Measurements from ENCODE around the gene ARHGAP6. TPM values are rescaled to one million over a fixed set of nuclear protein-coding genes. Genes with fewer than 3 reads are reported as not detected.

The ARHGAP6 gene, protein sequence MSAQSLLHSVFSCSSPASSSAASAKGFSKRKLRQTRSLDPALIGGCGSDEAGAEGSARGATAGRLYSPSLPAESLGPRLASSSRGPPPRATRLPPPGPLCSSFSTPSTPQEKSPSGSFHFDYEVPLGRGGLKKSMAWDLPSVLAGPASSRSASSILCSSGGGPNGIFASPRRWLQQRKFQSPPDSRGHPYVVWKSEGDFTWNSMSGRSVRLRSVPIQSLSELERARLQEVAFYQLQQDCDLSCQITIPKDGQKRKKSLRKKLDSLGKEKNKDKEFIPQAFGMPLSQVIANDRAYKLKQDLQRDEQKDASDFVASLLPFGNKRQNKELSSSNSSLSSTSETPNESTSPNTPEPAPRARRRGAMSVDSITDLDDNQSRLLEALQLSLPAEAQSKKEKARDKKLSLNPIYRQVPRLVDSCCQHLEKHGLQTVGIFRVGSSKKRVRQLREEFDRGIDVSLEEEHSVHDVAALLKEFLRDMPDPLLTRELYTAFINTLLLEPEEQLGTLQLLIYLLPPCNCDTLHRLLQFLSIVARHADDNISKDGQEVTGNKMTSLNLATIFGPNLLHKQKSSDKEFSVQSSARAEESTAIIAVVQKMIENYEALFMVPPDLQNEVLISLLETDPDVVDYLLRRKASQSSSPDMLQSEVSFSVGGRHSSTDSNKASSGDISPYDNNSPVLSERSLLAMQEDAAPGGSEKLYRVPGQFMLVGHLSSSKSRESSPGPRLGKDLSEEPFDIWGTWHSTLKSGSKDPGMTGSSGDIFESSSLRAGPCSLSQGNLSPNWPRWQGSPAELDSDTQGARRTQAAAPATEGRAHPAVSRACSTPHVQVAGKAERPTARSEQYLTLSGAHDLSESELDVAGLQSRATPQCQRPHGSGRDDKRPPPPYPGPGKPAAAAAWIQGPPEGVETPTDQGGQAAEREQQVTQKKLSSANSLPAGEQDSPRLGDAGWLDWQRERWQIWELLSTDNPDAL (N-terminal part only)
- polyA plus RNA-seq = 1 to 10 TPM in 3 of 4 donors, not detected in 1; 1.1 to 3.5 (median 3.3) TPM
- long read RNA-seq, donor 1 = 0 reads
- long read RNA-seq, donor 2 = 0 reads
- long read RNA-seq, donor 3 = 0 reads
- long read RNA-seq, donor 4 = 0 reads
- long read RNA-seq, donor 5 = 0 reads
- long read RNA-seq, donor 6, partial matches to known transcripts = 0 of 1 reads
- long read RNA-seq, donor 6, other reads (novel, unspliced or antisense) = 0 of 1 reads
- long read RNA-seq, donor 7 = 0 reads
- long read RNA-seq, donor 8 = 0 reads
- long read RNA-seq, donor 9 = 0 reads
- long read RNA-seq, donor 10 = 0 reads

DNA sequence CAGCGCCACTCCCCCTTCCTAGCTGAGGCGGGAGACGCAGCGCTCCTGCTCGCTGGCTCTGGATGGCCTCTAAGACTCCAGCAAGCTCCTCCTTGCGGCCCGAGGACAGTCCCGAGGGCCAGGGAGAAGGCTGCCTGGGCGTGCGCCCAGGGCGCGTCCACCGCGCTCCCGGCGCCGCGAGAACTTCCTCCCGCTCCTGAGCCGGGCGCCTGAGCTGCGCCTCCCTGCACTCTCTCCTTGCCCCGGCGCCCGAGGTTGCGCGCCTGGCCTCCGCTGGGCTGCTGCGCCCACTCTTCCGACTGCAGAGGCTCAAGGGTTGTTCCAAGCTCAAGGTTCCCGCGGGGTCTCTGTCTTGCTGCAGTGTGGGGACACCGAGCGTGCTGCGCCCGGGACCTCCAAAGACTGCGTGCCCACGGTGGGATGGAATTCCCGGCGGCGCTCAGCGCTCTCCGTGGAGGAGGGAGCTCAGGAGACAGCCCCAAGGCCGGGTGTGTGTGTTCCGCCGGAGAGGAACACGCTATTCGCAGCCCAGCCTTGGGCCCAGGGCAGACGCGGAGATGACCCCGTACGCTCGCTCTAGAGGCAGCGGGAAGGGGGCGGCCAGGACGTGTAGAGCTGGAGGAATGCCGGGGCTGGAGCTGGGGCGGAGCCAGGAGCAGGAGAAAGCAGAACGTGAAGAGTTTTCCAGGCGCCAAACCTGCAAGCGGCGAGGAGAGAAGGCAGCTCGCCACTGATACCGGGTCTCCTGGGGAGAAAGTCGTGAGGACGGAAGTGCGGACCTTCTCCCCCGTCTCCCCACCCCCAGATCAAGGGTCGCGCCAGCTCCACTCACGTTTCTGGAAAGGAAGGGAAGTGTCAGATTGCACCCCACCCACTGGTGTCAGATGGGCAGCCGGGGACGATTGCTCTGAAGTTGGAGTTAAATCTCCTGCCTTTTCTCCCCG lies at the start of gene ARHGAP6:
Gene ARHGAP6 (minus strand): TSS at position 753 of the 944 bp plus-strand sequence. CDS start 1,092 bp downstream, outside the sequence.
- WGBS, 3 donors = 2 to 31% (median 5%) methylated on average over 47 to 73 of the region's 74 CpGs
- FAIRE-seq = no peak

DNA sequence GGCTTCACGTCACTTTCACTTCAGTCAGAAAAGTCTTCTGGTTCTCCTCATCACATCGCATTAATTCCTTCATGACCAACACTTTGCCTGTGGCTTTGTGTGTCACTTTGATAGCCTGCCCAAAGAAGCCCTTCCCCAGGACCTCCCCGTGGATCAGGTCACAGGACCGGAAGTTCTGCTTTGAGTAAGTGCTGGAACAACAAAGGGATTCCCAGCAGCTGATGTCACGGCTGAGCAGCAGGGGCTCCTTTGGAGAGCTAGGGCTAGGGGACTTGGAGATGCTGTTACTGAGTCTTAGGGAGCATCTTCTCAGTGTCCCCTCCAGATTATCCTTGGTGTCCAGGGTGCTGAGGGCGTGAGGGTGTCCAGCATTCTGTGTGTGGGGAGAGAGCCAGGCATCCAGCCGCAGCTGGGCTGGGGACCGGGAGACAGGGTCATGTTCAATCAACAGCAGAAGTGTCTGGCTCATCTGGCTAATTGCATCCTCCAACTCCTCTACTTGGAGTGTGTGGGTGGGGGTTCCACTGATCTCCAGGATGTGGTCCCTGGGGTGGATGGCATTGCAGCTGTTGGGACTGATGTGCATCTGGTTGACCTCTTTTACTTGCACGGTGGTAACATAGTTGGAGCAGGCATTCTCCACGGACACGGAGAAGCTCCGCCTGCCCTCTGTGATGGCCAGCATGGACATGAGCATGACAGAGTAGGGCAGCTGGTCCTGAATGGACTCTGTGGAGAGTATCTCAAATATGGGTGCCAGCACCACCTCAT lies 39.2 kb upstream of the ARHGAP6 start:
- FAIRE-seq (no peak), DNase-seq (no peak)
- 70 to 78% (median 76%) methylated on average over 12 of the region's 12 CpGs for WGBS, 3 donors
- Histone ChIP-seq H3K4me1 (ENCODE audit: control insufficient read depth in 3 of 3, insufficient read depth in 2 of 3, low read depth in 1 of 3, low read length in 2 of 3) (no peaks in the 10 kb centered on the region), H3K4me3 (ENCODE audit: low read depth in 1 of 3, low read length in 3 of 3) (no peak overlapping the region), H3K27me3 (ENCODE audit: control insufficient read depth in 3 of 3, insufficient read depth in 3 of 3, low read length in 3 of 3) (peaks cover 0 to 2% (median 0%) of the 10 kb centered on the region in 3 donors), H3K27ac (ENCODE audit: low read depth in 1 of 3, low read length in 2 of 3) (no peak overlapping the region), H3K36me3 (ENCODE audit: control insufficient read depth in 3 of 3, insufficient read depth in 2 of 3, low read depth in 1 of 3, low read length in 3 of 3) (no peaks in the 10 kb centered on the region), H3K9me3 (ENCODE audit: control insufficient read depth in 2 of 2, insufficient read depth in 1 of 2, low read depth in 1 of 2, low read length in 1 of 2) (no peaks in the 10 kb centered on the region)

More for the DNA sequence above, at the start of gene ARHGAP6:
- H3K4me1 ChIP-seq (ENCODE audit: control insufficient read depth in 3 of 3, insufficient read depth in 2 of 3, low read depth in 1 of 3, low read length in 2 of 3) = no peaks in the 10 kb centered on the region
- H3K36me3 ChIP-seq (ENCODE audit: control insufficient read depth in 3 of 3, insufficient read depth in 2 of 3, low read depth in 1 of 3, low read length in 3 of 3) = no peaks in the 10 kb centered on the region
- peak within 1 kb of the TSS in 1 of 3 donors; percentile 44 for H3K4me3 ChIP-seq (ENCODE audit: low read depth in 1 of 3, low read length in 3 of 3)
- H3K9me3 ChIP-seq (ENCODE audit: control insufficient read depth in 2 of 2, insufficient read depth in 1 of 2, low read depth in 1 of 2, low read length in 1 of 2) = no peaks in the 10 kb centered on the region
- H3K27me3 ChIP-seq (ENCODE audit: control insufficient read depth in 3 of 3, insufficient read depth in 3 of 3, low read length in 3 of 3) = peaks cover 0 to 9% (median 3%) of the 10 kb centered on the region in 3 donors
- H3K27ac ChIP-seq (ENCODE audit: low read depth in 1 of 3, low read length in 2 of 3) = peak within 1 kb of the TSS in 2 of 3 donors; percentile 48 to 49
- DNase-seq = peak in 1 of 2 donors; percentile 50

DNA sequence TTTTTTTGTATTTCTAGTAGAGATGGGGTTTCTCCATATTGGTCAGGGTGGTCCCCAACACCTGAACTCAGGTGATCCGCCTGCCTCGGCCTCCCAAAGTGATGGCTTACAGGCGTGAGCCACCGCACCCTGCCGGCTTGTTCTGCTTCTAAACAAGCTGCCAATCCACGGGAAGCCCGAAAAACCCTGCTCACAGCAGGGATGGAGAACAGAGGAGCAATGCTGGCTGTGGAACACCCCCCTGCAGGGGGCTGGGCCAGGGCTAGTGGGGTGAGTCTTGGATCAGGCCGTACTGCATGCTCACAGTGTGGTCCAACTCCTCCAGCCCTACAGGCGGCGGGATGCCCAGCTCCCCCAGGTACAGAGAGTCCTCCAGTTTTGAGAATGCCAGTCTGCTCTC lies 38.1 kb upstream of the ARHGAP6 start:
- no peaks in the 10 kb centered on the region for H3K36me3 ChIP-seq (ENCODE audit: control insufficient read depth in 3 of 3, insufficient read depth in 2 of 3, low read depth in 1 of 3, low read length in 3 of 3)
- no peak overlapping the region for H3K4me3 ChIP-seq (ENCODE audit: low read depth in 1 of 3, low read length in 3 of 3)
- no peaks in the 10 kb centered on the region for H3K9me3 ChIP-seq (ENCODE audit: control insufficient read depth in 2 of 2, insufficient read depth in 1 of 2, low read depth in 1 of 2, low read length in 1 of 2)
- no peak overlapping the region for H3K27ac ChIP-seq (ENCODE audit: low read depth in 1 of 3, low read length in 2 of 3)
- no peak for DNase-seq
- WGBS, 3 donors = 83 to 91% (median 88%) methylated on average over 10 of the region's 10 CpGs
- H3K27me3 ChIP-seq (ENCODE audit: control insufficient read depth in 3 of 3, insufficient read depth in 3 of 3, low read length in 3 of 3) = peaks cover 0 to 2% (median 0%) of the 10 kb centered on the region in 3 donors
- no peaks in the 10 kb centered on the region for H3K4me1 ChIP-seq (ENCODE audit: control insufficient read depth in 3 of 3, insufficient read depth in 2 of 3, low read depth in 1 of 3, low read length in 2 of 3)
- FAIRE-seq = no peak

DNA sequence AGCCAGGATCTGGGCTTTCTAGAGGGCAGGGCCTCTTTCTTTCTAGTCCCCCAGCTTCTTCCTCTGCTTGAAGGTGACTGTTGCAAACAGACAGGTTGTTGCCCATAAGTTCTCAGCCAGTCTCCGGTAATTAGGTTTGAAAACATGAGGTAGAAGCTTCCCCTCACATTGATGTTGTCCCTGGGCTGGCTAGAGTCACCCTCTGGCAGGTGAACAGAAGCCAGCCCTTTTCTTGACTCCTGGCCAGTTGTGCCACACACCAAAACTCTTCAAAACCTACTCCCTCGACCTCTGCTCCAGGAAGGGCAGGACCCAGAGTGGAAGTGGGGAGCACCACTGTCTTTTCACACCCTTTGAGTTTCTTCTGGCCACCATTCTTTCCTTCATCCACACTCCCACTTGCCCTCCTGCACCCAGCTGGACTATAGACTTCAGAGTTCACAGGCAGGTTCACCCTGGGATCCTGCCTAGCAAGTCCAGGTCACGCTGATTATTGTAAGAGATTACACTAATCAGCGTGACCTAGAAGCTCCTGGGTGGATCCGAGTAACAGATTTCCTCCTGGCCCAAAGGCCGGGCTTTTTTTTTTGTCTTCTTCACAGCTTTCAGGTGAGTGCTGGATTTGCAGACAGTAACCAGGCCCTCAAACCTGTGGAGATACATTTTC lies 37.4 kb upstream of the ARHGAP6 start:
- Histone ChIP-seq H3K36me3 (ENCODE audit: control insufficient read depth in 3 of 3, insufficient read depth in 2 of 3, low read depth in 1 of 3, low read length in 3 of 3) (no peaks in the 10 kb centered on the region), H3K4me1 (ENCODE audit: control insufficient read depth in 3 of 3, insufficient read depth in 2 of 3, low read depth in 1 of 3, low read length in 2 of 3) (no peaks in the 10 kb centered on the region), H3K27ac (ENCODE audit: low read depth in 1 of 3, low read length in 2 of 3) (no peak overlapping the region), H3K9me3 (ENCODE audit: control insufficient read depth in 2 of 2, insufficient read depth in 1 of 2, low read depth in 1 of 2, low read length in 1 of 2) (no peaks in the 10 kb centered on the region), H3K4me3 (ENCODE audit: low read depth in 1 of 3, low read length in 3 of 3) (no peak overlapping the region), H3K27me3 (ENCODE audit: control insufficient read depth in 3 of 3, insufficient read depth in 3 of 3, low read length in 3 of 3) (peaks cover 0 to 2% (median 0%) of the 10 kb centered on the region in 3 donors)
- 19 to 72% (median 32%) methylated on average over 6 of the region's 6 CpGs for WGBS, 3 donors
- FAIRE-seq (no peak), DNase-seq (peak in 1 of 2 donors; percentile 4)

DNA sequence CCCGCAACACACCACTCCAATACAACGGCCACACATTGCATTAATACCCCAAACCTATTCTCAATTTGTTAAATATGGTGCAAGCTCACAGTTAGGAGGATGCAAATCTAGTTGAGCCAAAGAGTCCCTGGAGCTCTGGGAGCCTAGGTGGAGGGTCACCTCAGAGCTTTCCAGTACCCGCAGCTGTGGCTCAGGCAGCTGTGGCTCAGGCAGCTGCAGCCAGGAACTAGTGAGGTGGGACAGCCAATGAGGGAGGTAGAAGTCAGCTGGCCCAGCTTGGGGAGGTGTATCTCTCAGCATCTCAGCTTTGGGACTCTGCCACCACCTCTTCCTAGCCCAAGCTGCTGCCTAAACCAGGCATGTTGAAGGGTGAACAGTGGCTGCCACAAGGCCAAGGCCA lies 36.7 kb upstream of the ARHGAP6 start:
- no peak for FAIRE-seq
- no peaks in the 10 kb centered on the region for H3K9me3 ChIP-seq (ENCODE audit: control insufficient read depth in 2 of 2, insufficient read depth in 1 of 2, low read depth in 1 of 2, low read length in 1 of 2)
- 86 to 87% (median 86%) methylated on average over 3 of the region's 3 CpGs for WGBS, 3 donors

DNA sequence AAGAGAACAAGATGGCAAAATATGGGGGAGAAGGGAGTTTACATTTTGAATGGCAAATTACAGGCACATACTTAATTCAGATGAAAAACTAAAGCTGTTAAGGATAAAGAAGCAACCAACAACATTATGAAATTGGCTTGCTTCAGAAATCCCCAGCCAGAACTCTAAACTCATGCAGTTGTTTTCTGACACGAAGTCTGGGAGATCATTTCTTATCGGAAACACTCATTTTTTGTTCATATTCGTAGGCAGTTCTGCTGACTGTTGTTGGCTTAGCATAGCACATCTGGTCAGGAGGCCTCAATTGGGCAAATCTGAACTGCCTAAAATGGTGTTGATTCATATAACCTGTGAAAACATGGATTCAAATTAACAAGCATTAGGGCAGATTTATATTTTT lies 33.0 kb upstream of the ARHGAP6 start:
- DNase-seq (no peak), FAIRE-seq (no peak)
- Histone ChIP-seq H3K36me3 (ENCODE audit: control insufficient read depth in 3 of 3, insufficient read depth in 2 of 3, low read depth in 1 of 3, low read length in 3 of 3) (no peaks in the 10 kb centered on the region), H3K27me3 (ENCODE audit: control insufficient read depth in 3 of 3, insufficient read depth in 3 of 3, low read length in 3 of 3) (no peaks in the 10 kb centered on the region), H3K4me1 (ENCODE audit: control insufficient read depth in 3 of 3, insufficient read depth in 2 of 3, low read depth in 1 of 3, low read length in 2 of 3) (no peaks in the 10 kb centered on the region), H3K9me3 (ENCODE audit: control insufficient read depth in 2 of 2, insufficient read depth in 1 of 2, low read depth in 1 of 2, low read length in 1 of 2) (no peaks in the 10 kb centered on the region), H3K4me3 (ENCODE audit: low read depth in 1 of 3, low read length in 3 of 3) (no peak overlapping the region), H3K27ac (ENCODE audit: low read depth in 1 of 3, low read length in 2 of 3) (no peak overlapping the region)
- WGBS, 3 donors = 79 to 88% (median 79%) methylated on average over 3 of the region's 3 CpGs

More for the DNA sequence above, 36.7 kb upstream of the ARHGAP6 start:
- no peaks in the 10 kb centered on the region for H3K36me3 ChIP-seq (ENCODE audit: control insufficient read depth in 3 of 3, insufficient read depth in 2 of 3, low read depth in 1 of 3, low read length in 3 of 3)
- no peak overlapping the region for H3K4me3 ChIP-seq (ENCODE audit: low read depth in 1 of 3, low read length in 3 of 3)
- no peak for DNase-seq
- H3K27me3 ChIP-seq (ENCODE audit: control insufficient read depth in 3 of 3, insufficient read depth in 3 of 3, low read length in 3 of 3) = peaks cover 0 to 2% (median 0%) of the 10 kb centered on the region in 3 donors
- no peak overlapping the region for H3K27ac ChIP-seq (ENCODE audit: low read depth in 1 of 3, low read length in 2 of 3)
- no peaks in the 10 kb centered on the region for H3K4me1 ChIP-seq (ENCODE audit: control insufficient read depth in 3 of 3, insufficient read depth in 2 of 3, low read depth in 1 of 3, low read length in 2 of 3)

DNA sequence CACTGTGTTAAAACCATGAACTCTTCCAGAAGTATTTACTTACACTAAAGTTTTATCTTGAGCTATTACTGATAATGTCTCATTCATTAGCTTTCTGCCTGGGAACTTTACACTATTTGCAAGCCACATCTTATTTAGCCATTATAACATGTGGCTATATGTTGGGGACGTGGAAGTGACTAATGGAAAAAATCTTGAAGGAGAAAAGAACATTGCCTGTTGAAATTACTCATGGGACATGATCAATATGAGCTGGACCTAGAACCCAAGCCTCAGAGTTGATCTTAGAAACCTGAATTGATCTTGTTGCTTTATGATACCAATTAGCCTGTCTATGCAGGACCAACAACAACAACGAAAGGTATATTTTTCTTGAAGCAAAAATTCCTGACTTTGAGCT lies 22.5 kb upstream of the ARHGAP6 start:
- no peak for FAIRE-seq
- H3K27ac ChIP-seq (ENCODE audit: low read depth in 1 of 3, low read length in 2 of 3) = no peak overlapping the region
- 45 to 50% (median 46%) methylated on average over 2 of the region's 2 CpGs for WGBS, 3 donors

More for the DNA sequence above, 22.5 kb upstream of the ARHGAP6 start:
- Histone ChIP-seq H3K27me3 (ENCODE audit: control insufficient read depth in 3 of 3, insufficient read depth in 3 of 3, low read length in 3 of 3) (no peaks in the 10 kb centered on the region), H3K4me1 (ENCODE audit: control insufficient read depth in 3 of 3, insufficient read depth in 2 of 3, low read depth in 1 of 3, low read length in 2 of 3) (no peaks in the 10 kb centered on the region), H3K36me3 (ENCODE audit: control insufficient read depth in 3 of 3, insufficient read depth in 2 of 3, low read depth in 1 of 3, low read length in 3 of 3) (no peaks in the 10 kb centered on the region), H3K9me3 (ENCODE audit: control insufficient read depth in 2 of 2, insufficient read depth in 1 of 2, low read depth in 1 of 2, low read length in 1 of 2) (no peaks in the 10 kb centered on the region), H3K4me3 (ENCODE audit: low read depth in 1 of 3, low read length in 3 of 3) (no peak overlapping the region)
- DNase-seq = no peak
